HCT116 (cell line): ENCODE measurements around the gene EDEM3.

Experiments
- CEBPB ChIP-seq: IDR thresholded peaks from 2 replicates; pipeline ENCODE4 v1.6.1; 2012; ENCODE audit warnings: low read depth
- CTCF ChIP-seq, 3 experiments: fragments of 200-600 bp in 1 of 3; sonication (generic) in 1 of 3; IDR thresholded peaks in 2 of 3; conservative IDR thresholded peaks in 1 of 3; 2 replicates each; pipeline ENCODE4 v1.5.1; 2012 to 2017; ENCODE audit warnings: low read depth in 2 of 3, low read length in 2 of 3, antibody characterized with exemption in 1 of 3, borderline replicate concordance in 1 of 3, control low read depth in 1 of 3, mild to moderate bottlenecking in 1 of 3, mixed read lengths in 1 of 3, mixed run types in 1 of 3, moderate library complexity in 1 of 3; ENCODE audit not compliant: insufficient read depth in 1 of 3
- ELF1 ChIP-seq: IDR thresholded peaks from 2 replicates; pipeline ENCODE4 v1.6.1; 2012; ENCODE audit warnings: low read depth, borderline replicate concordance
- EZH2 ChIP-seq: fragments of 200-600 bp; sonication (generic); IDR thresholded peaks from 2 replicates; pipeline ENCODE4 v1.6.1; 2017; ENCODE audit warnings: antibody characterized with exemption, mixed run types
- MAX ChIP-seq: IDR thresholded peaks from 2 replicates; pipeline ENCODE4 v1.6.1; 2012
- POLR2A ChIP-seq: IDR thresholded peaks from 2 replicates; pipeline ENCODE4 v1.7.0; 2011; ENCODE audit warnings: borderline replicate concordance; ENCODE audit not compliant: insufficient read depth, insufficient read length; ENCODE audit errors: extremely low read depth
- SP1 ChIP-seq: IDR thresholded peaks from 2 replicates; pipeline ENCODE4 v1.6.1; 2012; ENCODE audit warnings: low read depth
- ZNF274 ChIP-seq: fragments of 200-500 bp; sonication (Bioruptor generic); IDR thresholded peaks from 2 replicates; pipeline ENCODE4 v1.6.1; 2014; ENCODE audit warnings: mild to moderate bottlenecking, low read depth, low read length, inconsistent platforms

- no peak for TF ChIP-seq CEBPB
- TF ChIP-seq CTCF (IDR thresholded peaks at IDR 0.05 in 2 of 3, conservative IDR thresholded peaks at IDR 0.05 in 1 of 3; ENCODE audit: borderline replicate concordance in 1 of 3, insufficient read depth in 1 of 3, low read depth in 2 of 3, low read length in 2 of 3) = no peak
- no peak for TF ChIP-seq POLR2A
- no peak for TF ChIP-seq SP1
- TF ChIP-seq ZNF274 = no peak
- TF ChIP-seq EZH2 = no peak
- no peak for TF ChIP-seq MAX
- no peak for TF ChIP-seq ELF1
Observed at GRCh38 chr1:184643661-184644060, 111.0 kb downstream of the EDEM3 start.
